GM18909 (cell line): ENCODE measurements around the gene SGPL1.

Experiments used
- ATAC-seq: cut with Tn5 transposase; IDR thresholded peaks from one replicate; pipeline ENCODE4 v1.9.1; 2021; ENCODE audit warnings: mild to moderate bottlenecking; ENCODE audit not compliant: unreplicated experiment, poor library complexity

Gene SGPL1

DNA sequence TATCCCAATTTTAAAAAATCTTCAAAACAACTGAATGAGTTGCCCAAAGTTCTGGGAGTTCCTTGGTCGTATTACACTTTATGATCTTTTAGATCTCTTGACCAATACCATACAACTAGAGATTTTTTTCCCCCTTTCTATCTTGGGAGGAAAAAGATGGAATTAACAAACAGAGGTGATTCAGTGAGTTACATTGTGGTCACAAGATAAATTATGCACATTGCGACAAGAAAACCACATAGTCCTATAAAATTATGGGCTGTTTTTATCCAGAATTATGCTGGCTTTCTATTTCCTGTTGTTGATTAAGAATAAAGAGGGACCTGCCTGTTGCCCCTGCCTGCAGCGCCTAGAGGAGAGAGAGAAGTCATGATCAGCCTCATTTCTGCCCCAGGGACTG lies 8.2 kb upstream of the SGPL1 start:
- ATAC-seq, result no peak

GRCh38 chr10:70809011-70809611 lies 6.6 kb upstream of the SGPL1 start:
- ATAC-seq, result no peak

- no peak for ATAC-seq
These were observed 6.0 kb upstream of the SGPL1 start for GRCh38 chr10:70809726-70810125.

- no peak for ATAC-seq
These were observed 4.8 kb upstream of the SGPL1 start for GRCh38 chr10:70810967-70811366.

DNA sequence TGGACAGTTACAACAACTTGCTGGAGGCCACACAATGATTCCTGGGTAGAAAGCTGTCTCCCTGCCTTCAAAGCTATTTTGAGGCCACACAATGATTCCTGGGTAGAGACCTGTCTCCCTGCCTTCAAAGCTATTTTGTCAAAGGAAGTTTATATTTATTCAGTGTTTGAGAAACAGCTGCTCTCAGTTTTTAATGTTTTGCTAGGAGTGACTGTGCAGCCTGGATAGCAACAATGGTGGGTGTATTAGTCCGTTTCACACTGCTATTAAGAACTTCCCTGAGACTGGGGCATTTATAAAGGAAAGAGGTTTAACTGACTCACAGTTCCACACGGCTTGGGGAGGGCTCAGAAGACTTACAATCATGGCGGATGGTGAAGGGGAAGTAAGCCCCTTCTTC lies 3.9 kb upstream of the SGPL1 start:
- ATAC-seq, result no peak

- no peak for ATAC-seq
These were observed 2.9 kb upstream of the SGPL1 start for GRCh38 chr10:70812814-70813213.

DNA sequence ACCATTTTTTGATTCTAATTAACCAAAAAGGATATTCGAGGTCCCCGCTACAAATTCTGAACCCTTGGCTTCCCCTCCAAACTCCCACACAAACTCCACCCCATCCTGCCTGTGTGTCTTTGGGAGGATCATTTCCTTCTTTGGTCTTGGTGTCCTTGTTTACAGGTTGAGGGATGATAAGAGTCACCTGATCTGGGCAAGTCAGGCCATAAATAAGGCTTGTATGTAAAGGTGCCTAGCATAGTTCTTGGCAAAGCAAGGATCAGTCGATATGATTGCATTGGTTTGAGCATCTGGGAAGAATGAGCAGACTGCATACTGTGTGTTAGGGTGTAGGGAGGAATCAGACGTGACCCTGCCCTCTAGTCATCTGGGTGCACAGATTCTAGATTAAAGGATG lies 1.6 kb upstream of the SGPL1 start:
- no peak for ATAC-seq

DNA sequence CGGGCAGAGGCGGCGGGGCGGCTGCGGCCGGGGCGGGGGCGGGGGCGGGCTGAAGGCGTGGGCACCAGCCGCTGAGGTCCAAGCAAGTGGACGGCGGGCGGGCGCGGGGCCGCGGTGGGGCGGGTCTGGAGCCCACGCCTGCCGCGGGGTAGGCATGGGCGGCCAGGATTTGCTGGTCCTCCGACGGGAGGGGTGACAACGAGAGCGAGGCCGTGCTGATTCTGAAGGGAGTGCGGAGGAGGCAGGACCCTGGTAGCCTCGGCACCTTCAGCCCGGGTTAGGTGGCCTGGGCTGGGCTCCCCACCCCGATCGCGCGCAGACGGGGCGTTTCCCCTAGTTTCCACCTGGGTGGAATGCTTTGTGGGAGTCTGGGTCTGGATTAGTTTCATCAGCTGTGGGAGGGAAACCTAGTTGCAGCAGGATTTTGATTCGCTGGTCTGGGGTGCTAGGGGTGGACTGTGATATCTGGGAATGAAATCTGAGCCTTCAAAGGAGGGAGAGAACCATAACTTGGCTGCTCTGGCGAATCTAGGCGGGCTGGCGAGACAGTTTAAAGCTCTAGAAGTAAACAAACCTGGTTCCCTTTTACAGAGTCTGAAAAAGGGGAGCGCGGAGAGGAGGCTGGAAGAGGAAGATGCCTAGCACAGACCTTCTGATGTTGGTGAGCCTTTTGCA lies 609 bp downstream of the SGPL1 start:
- ATAC-seq, result peak; percentile 35

- no peak for ATAC-seq
These were observed 5.4 kb downstream of the SGPL1 start for GRCh38 chr10:70820976-70821750.

DNA sequence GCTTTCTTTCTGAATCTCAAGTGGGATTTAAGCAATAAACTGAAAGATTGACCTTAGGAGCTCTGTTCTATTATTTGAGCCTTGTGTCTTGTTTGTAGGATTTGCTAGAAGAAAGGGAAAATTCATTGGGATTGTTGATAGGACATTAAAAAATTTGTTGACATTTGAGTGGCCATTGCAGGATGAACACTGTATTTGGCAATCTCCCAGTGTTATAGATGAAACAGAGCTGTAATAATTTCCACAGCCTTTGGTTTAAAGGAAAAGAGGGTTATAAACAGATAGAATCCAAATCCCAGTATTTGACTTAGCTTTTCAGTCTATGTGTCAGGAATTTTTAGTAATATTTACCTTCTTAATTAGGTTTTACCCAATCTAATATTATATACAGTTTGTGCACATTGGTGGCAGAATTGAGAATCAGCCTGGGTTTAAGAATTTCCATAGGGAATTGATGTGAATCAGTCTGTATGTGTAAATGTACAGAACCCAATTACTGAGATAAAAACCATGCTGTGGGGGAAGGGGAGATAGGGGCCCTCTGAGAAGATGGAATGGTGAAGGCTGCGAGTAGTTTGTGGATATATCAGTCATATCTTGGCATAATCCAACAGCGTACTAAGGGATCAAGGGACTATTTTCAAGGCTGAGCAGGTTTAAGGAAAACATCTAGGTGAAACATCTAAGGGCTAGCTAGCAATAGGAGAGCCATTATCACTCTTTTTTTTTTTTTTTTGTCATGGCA lies 6.5 kb downstream of the SGPL1 start:
- ATAC-seq, result no peak

- ATAC-seq, result no peak
These were observed 11.5 kb downstream of the SGPL1 start for GRCh38 chr10:70827086-70827757.

GRCh38 chr10:70828923-70829322 lies 13.2 kb downstream of the SGPL1 start:
- ATAC-seq, result no peak

DNA sequence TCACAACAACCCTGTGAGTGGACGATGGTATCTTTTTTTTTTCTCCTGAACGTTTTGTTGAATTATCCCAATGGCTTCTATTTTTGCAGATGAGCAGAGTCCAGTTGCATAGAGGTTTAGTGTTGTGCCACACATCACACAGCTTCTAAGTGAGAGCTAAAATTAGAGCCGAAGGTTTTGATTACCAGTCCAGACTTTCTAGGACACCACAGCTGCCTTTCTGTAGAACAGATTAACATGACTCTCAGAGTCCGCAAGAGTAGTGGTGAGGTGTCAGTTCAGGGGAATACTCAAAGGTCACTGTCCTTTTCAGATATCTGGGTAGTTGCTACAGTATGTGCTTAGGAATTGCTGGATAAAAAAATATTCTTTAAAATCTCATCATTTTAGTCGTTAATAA lies 13.8 kb downstream of the SGPL1 start:
- no peak for ATAC-seq

GRCh38 chr10:70830164-70830563 lies 14.4 kb downstream of the SGPL1 start:
- ATAC-seq, result no peak

GRCh38 chr10:70832221-70832620 lies 16.5 kb downstream of the SGPL1 start:
- ATAC-seq, result no peak

GRCh38 chr10:70832852-70833528 lies 17.2 kb downstream of the SGPL1 start:
- ATAC-seq, result no peak

DNA sequence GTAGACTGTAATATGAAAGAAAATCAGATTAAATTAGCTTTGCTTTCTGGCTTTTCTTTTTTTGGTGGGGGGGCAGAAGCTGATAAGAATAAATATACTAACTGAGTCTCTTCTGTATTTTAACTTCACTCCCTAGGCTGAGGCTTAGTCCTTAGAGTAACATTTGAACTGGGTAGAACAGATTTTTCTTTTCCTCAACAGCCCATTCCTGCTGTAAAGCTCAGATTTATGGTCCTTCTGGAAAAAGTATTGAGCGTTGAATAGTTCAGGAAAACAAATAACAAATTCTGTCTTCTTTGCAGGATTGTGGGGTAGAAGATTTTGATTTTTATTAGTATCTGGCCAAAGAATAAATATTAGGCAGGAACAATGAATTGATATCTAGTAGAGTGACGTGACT lies 17.9 kb downstream of the SGPL1 start:
- ATAC-seq, result no peak

GRCh38 chr10:70834021-70834420 lies 18.3 kb downstream of the SGPL1 start:
- no peak for ATAC-seq

- ATAC-seq, result no peak
These were observed 18.8 kb downstream of the SGPL1 start for GRCh38 chr10:70834441-70835151.
